Esophagus squamous epithelium (tissue), 4 donors: ENCODE results near the gene TAC1.

Experiments
- POLR2A ChIP-seq, 4 donors: fragments of 450-650 bp; IDR thresholded peaks; one replicate each; pipeline ENCODE4 v1.6.1; 2017; ENCODE audit warnings: antibody characterized with exemption in 4 of 4, mild to moderate bottlenecking in 4 of 4, moderate library complexity in 3 of 4
- TF ChIP-seq, protein P1 (sequence below), 6 experiments: fragments of 450-650 bp in 4 of 6; fragments of 200-600 bp in 2 of 6; sonication (generic) in 2 of 6; IDR thresholded peaks; one replicate each; pipeline ENCODE4 v1.5.1; 2016 to 2019; ENCODE audit warnings: antibody characterized with exemption in 6 of 6, mild to moderate bottlenecking in 4 of 6, moderate library complexity in 4 of 6

DNA sequence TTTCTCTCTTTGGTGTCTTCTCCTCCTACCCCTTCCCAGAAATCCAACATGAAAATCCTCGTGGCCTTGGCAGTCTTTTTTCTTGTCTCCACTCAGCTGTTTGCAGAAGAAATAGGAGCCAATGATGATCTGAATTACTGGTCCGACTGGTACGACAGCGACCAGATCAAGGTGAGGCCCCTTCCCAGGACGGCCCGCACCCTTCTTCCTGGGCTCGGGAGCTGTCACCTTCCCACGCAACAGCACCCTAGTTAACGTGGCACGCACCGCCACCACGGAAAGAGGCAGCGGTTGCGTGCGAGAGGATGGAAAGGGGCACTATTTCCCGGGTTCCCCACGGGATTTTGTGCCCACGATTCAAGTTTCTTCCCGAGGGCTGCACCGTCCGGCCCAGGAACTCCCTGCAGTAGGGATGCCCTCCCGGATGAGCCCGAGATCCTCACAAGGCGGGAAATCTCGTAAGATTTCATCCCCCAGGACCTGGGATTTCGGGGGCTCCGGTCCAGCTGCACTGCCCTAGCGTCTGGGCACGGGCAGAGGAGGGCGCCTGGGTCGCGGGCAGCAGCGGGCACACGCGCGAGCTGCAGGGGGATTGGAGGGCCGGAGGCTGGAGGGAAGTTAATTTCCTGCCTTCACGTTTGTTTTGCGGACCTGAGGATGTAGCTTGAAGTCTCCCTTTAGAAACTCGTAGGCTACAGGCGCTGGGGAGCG is 834 bp downstream of the TAC1 start:
- TF ChIP-seq, protein P1, sequence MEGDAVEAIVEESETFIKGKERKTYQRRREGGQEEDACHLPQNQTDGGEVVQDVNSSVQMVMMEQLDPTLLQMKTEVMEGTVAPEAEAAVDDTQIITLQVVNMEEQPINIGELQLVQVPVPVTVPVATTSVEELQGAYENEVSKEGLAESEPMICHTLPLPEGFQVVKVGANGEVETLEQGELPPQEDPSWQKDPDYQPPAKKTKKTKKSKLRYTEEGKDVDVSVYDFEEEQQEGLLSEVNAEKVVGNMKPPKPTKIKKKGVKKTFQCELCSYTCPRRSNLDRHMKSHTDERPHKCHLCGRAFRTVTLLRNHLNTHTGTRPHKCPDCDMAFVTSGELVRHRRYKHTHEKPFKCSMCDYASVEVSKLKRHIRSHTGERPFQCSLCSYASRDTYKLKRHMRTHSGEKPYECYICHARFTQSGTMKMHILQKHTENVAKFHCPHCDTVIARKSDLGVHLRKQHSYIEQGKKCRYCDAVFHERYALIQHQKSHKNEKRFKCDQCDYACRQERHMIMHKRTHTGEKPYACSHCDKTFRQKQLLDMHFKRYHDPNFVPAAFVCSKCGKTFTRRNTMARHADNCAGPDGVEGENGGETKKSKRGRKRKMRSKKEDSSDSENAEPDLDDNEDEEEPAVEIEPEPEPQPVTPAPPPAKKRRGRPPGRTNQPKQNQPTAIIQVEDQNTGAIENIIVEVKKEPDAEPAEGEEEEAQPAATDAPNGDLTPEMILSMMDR (IDR thresholded peaks at IDR 0.05) = no peak
- TF ChIP-seq POLR2A (IDR thresholded peaks at IDR 0.05) = no peak
